HG02938 (cell line): ENCODE results near the gene GRIK4.

Experiments used
- ATAC-seq: cut with Tn5 transposase; IDR thresholded peaks from one replicate; pipeline ENCODE4 v1.9.1; 2021; ENCODE audit warnings: mild to moderate bottlenecking, moderate library complexity; ENCODE audit not compliant: unreplicated experiment

GRIK4 gene

DNA sequence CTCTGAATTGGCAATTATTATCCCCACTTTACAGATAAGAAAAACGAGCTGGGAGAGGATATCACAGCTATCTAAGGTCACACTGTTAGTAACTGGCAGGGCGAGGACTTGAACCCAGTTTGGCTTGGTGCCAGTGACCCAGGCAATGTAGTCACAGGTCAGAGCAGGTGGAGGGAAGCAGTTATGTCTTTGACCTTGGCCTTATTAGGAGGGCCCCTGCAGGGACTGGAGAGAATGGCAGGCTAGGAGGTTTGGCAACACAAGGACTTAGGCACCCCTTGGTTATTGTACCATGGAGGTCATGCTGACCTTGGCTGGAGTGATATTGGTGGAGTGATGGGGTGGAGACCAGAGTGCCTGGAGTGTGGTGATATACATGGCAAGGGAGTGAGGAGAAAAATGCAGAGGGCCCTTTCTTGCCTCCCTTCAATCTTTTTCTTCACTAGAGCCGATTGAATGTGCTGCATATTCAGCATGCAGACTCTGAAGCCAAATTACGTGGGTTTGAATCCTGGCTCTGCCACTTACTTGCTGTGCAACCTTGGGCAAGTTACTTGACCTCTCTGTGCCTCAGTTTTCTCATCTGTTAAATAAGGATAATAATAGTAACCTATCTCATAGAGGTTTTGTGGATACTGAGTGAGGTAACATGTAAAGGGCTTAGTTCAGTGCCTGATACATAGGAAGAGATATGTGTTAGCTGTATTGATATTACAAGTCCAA is 419.7 kb downstream of the GRIK4 start:
- ATAC-seq, result no peak

- ATAC-seq, result no peak
Measured at GRCh38 chr11:120932305-120932915, 420.9 kb downstream of the GRIK4 start.

DNA sequence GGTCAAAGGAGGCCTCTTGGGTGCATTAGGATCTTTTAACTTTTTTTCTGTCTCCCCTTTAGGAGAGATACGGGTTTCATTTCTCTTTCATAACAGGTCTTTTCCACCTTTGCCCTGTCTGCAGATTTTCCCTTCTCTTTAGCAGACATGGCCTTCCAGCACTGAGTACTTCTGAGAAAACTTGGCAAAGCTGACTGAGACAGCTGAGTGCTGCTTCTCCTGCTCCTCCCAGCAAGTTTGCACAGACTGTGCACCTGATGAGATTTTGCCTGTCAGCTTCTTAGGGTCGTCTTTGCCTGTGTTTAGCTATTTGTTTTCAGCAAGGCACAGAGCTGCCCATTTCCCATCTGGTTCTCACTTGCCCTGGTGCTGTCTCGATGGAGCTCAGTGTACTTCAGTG is 424.8 kb downstream of the GRIK4 start:
- no peak for ATAC-seq

DNA sequence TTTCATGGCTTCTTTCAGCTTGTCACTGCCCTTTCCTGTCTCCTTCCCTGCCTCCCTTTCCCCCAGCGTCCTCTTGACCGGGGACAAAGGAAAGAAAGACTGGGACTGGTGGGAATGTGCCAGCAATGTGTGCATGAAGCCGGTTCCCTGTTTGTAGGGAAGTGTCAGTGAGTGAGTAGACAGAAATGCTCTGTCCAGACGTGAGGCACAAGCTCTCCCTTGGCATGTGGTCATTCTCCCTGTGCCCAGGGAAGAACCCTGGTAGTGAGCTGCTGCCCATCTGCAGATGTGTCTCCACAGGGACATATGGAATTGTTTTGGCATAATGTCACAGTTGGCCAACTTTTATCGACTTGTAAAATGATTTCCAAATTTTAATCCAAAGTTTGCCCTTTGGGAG is 426.0 kb downstream of the GRIK4 start:
- ATAC-seq, result no peak

- no peak for ATAC-seq
Measured at GRCh38 chr11:120938260-120938659, 426.7 kb downstream of the GRIK4 start.

GRCh38 chr11:120940160-120940848 is 428.8 kb downstream of the GRIK4 start:
- ATAC-seq, result no peak

DNA sequence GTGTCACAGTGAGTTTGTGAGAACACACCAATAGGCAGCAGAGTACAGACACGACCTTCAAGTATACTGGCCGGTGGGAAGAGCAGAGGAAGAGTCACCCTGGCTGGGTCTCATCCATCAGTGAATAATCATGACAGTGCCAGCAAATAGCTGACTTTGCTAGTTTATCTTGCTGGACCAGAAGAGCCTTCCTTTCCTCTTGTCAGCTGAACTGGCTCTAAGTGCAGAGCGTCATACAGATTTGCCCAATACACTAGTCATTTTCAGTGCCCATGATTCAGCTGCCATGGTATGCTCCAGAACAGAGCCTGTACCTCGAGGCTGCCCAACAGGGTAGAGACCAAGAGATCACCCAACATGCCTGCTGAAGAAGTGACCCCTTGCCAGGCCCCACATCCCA is 429.5 kb downstream of the GRIK4 start:
- no peak for ATAC-seq

- ATAC-seq, result no peak
Measured at GRCh38 chr11:120942701-120943100, 431.2 kb downstream of the GRIK4 start.

GRCh38 chr11:120945042-120945441 is 433.5 kb downstream of the GRIK4 start:
- no peak for ATAC-seq

GRCh38 chr11:120950880-120951279 is 439.3 kb downstream of the GRIK4 start:
- ATAC-seq, result no peak

DNA sequence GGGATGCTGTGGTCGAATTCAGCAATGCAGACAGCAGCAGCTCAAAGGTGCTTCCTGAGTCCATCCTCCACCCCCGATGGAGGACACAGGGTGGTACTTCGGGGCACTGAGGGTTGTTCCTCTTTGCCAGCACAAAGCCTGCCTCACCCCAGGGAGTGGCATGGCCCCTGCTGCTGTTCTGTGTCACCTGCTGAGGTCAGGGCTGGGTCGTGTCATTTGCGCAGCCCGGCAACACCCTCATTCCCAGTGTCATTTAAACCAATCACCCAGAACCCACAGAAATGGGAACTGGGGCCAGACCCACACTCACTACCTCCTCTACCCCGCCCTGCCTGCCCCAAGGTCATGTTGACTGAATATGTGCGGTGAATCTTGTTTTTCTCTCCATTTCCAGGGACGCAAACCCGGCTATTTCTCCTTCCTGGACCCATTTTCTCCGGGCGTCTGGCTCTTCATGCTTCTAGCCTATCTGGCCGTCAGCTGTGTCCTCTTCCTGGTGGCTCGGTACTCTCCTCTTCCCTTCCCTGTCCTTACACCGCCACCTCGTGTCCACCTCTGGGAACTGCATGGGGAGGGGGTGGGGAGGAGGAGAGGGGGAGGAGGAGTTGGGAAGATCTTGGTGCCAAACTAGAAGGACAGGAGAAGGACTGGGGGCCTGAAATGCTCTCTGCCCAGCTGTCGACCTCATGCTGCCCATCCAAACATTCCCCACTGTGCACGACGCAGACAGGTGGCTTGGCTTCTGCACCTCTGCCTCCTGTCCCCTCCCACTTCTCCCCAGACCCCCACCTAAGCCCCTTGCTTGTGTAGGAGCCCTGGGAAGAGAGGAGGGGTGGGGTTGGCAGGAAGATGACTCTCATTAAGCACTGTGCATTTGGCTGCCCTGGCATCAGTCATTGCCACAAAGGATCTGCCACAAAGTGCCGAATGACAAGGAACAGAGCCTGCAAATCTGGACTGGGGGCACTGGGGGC is 441.2 kb downstream of the GRIK4 start:
- ATAC-seq, result no peak

DNA sequence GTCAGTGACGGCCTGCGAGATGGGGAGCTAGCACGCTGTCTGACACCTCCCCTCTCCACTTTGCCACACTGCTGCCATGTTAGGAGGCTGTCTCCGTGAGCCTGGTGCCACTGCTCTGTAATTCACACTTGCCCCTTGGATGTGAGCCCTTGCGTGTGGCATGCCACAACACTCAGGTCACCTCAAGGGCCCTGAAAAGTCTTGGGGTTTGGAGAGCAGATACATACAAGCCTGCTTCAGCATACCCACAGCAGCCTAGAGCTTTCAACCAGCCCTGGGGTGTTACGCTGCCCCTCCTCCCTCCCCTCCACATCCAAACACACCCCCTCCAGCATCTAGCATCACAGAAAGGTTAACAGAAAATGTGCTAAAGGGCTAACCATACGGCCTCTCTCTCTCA is 442.8 kb downstream of the GRIK4 start:
- no peak for ATAC-seq

GRCh38 chr11:120956710-120957495 is 445.4 kb downstream of the GRIK4 start:
- no peak for ATAC-seq

DNA sequence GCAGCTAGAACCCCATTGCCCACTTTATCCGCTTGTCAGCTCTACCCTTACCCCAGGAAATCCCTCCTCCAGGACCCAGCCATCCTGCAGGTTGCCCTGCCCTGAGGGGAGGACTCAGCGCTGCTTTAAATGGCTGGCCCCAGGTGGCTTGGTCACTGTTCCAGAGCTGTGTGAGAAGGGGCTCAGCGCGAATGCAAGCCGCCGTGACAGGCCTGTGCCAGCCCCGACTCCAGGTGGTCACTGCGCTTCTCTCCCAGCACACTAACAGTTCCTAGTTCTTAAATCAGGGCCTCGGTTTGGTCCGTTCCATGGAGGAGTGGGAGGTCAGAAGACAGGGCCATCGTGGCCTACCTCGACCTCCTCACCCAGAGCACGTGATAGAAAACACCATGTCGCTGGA is 446.6 kb downstream of the GRIK4 start:
- ATAC-seq, result no peak

DNA sequence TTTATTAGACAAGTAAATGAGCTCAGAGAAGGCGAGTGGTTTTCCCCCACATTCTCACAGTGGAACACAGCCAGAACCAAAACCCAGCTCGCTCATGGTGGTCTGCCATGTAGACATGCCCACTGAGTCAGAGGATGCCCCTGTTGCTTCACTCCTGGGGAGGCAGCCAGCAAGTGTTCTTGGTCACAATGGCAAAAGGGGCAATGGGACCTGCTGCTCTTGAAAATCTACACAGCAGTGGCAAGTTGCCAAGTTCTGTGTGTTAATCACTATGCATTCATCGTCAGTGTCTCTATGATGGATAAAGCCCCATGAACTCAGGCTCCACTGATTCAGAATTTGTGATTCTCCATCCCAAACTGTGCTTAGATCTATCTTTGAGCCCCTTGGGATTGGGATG is 447.6 kb downstream of the GRIK4 start:
- ATAC-seq, result no peak

- ATAC-seq, result no peak
Measured at GRCh38 chr11:120964857-120965256, 453.3 kb downstream of the GRIK4 start.

GRCh38 chr11:120966840-120967239 is 455.3 kb downstream of the GRIK4 start:
- ATAC-seq, result no peak

- ATAC-seq, result no peak
Measured at GRCh38 chr11:120969993-120970392, 458.4 kb downstream of the GRIK4 start.

DNA sequence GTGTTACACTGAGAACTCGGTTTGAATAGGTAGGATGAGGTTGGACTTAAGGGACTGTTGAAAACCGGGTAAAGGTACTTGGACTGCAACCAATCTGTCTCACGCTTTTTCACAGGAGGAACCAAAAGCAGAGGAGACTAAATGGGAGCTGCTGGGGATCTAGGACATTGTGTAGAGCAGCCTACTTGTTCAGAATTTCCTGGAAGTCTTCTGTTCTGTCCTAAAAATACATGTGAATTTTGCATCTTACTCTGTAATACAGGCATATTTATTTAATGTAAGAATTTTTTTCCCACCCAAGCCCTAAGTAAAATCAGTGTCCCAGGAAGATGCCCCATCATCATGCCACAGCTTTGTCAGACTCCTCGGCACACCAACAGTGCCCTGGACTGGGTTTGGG is 460.3 kb downstream of the GRIK4 start:
- ATAC-seq, result no peak

DNA sequence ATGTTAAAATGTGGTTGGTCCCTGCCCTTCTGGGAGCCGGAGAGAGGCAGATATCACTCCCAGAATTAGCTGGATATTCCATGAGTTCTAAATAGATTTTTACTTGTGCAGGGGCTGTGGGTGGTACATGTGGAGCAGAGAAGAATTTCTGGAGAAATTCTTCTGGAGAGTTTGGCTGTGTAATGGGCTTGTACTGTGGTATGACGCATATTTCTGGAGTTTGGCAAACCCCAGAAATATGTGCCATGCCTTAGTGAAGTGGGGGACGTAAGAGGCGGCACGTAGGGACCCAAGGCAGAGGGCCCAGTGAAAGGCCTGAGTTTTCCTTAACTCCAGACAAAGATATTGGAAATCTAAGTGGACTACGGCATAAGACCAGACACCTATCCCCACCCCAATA is 461.1 kb downstream of the GRIK4 start:
- ATAC-seq, result no peak
